Adrenal gland (tissue), 5 donors: ENCODE measurements around the gene SORBS2.

Experiments used
- POLR2A ChIP-seq, 2 donors: fragments of 450-650 bp; IDR thresholded peaks; one replicate each; pipeline ENCODE4 v1.6.1; 2017; ENCODE audit warnings: antibody characterized with exemption in 2 of 2, mild to moderate bottlenecking in 2 of 2, moderate library complexity in 1 of 2
- TF ChIP-seq, protein P1 (sequence below), 6 experiments: fragments of 450-650 bp in 4 of 6; fragments of 200-600 bp in 2 of 6; sonication (generic) in 1 of 6; IDR thresholded peaks; 1 replicate in 5 of 6; 2 replicates in 1 of 6; pipeline versions ENCODE4 v1.5.1 to v1.8.0; 2016 to 2021; ENCODE audit warnings: antibody characterized with exemption in 6 of 6, mild to moderate bottlenecking in 2 of 6, moderate library complexity in 1 of 6
- donor health status: DM: no; HTN: no; CAD: no.

DNA sequence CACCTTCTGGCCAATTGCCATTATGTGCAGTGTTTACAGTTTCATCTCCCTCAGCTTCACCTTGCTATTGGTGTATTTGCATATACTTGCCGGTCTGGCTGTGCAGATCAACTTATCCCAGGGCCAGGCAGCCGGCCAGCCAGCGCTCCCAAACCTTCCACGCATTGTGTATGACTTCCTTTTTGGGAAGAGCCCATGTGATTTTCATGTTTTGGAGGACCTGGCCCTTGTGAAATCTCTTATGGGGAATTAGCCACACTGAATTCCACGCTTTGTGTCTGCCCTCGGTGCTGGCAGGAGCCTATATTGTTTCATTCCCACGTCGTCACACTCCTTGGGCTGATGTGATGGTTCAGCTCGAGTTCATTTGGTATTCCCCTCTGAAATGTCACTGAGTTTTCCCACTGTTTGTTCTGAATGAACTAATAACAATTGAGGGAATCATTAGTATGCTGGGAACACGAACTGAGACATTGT is 270.7 kb downstream of the SORBS2 start:
- TF ChIP-seq, protein P1, sequence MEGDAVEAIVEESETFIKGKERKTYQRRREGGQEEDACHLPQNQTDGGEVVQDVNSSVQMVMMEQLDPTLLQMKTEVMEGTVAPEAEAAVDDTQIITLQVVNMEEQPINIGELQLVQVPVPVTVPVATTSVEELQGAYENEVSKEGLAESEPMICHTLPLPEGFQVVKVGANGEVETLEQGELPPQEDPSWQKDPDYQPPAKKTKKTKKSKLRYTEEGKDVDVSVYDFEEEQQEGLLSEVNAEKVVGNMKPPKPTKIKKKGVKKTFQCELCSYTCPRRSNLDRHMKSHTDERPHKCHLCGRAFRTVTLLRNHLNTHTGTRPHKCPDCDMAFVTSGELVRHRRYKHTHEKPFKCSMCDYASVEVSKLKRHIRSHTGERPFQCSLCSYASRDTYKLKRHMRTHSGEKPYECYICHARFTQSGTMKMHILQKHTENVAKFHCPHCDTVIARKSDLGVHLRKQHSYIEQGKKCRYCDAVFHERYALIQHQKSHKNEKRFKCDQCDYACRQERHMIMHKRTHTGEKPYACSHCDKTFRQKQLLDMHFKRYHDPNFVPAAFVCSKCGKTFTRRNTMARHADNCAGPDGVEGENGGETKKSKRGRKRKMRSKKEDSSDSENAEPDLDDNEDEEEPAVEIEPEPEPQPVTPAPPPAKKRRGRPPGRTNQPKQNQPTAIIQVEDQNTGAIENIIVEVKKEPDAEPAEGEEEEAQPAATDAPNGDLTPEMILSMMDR (IDR thresholded peaks at IDR 0.05), result no peak
- no peak for TF ChIP-seq POLR2A (IDR thresholded peaks at IDR 0.05)
